Right lobe of liver (tissue), 4 donors: Measurements from ENCODE around the gene CHST8.

Experiments used
- POLR2A ChIP-seq: fragments of 450-650 bp; IDR thresholded peaks from one replicate; pipeline ENCODE4 v1.6.1; 2017; ENCODE audit warnings: antibody characterized with exemption, mild to moderate bottlenecking
- TF ChIP-seq, protein P1 (sequence below), 4 donors: fragments of 200-600 bp in 3 of 4; fragments of 450-650 bp in 1 of 4; IDR thresholded peaks; one replicate each; pipeline versions ENCODE4 v1.5.1 to v1.8.0; 2016 to 2022; ENCODE audit warnings: antibody characterized with exemption in 4 of 4, mild to moderate bottlenecking in 2 of 4
- donor health status: DM: no; HTN: no; CAD: no.
- donor health status: DM: no; HTN: no; CAD: no.
- donor health status: DM: no; HTN: yes; CAD: no.

DNA sequence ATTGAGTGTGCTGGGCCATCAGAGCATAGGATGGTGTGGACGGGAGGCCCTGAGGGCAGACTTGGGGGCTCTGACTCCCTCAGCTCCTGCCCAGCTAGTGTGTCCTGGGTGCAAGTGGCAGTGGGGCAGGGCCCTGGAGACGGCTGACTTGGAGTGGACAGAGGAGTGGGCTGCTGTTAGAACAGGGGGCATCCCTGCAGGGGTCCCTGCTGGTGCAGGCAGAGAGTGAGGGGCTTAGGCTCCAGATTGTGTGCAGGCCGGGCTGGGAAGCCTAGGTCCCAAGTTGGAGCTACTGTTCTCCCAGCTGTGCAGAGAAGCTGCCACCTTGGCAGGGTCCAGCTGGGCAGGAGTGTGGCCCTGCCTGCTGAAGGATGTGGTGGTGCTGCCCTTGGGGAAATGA lies 183.6 kb downstream of the CHST8 start:
- TF ChIP-seq, protein P1, sequence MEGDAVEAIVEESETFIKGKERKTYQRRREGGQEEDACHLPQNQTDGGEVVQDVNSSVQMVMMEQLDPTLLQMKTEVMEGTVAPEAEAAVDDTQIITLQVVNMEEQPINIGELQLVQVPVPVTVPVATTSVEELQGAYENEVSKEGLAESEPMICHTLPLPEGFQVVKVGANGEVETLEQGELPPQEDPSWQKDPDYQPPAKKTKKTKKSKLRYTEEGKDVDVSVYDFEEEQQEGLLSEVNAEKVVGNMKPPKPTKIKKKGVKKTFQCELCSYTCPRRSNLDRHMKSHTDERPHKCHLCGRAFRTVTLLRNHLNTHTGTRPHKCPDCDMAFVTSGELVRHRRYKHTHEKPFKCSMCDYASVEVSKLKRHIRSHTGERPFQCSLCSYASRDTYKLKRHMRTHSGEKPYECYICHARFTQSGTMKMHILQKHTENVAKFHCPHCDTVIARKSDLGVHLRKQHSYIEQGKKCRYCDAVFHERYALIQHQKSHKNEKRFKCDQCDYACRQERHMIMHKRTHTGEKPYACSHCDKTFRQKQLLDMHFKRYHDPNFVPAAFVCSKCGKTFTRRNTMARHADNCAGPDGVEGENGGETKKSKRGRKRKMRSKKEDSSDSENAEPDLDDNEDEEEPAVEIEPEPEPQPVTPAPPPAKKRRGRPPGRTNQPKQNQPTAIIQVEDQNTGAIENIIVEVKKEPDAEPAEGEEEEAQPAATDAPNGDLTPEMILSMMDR (IDR thresholded peaks at IDR 0.05), result no peak
- no peak for TF ChIP-seq POLR2A
